HUES64 (cell line): ENCODE data around the gene PIAS4.

Experiments
- H3K27ac ChIP-seq: 2 replicates; pipeline ENCODE4 v1.7.0; 2013; ENCODE audit warnings: low read depth, low read length, inconsistent platforms
- H3K27me3 ChIP-seq: 2 replicates; pipeline ENCODE4 v1.6.1; 2013; ENCODE audit warnings: mild to moderate bottlenecking, low read length; ENCODE audit not compliant: insufficient read depth
- H3K36me3 ChIP-seq: 2 replicates; pipeline ENCODE4 v1.6.1; 2013; ENCODE audit warnings: mild to moderate bottlenecking, low read length; ENCODE audit not compliant: insufficient read depth
- H3K4me1 ChIP-seq: 2 replicates; pipeline ENCODE4 v1.6.1; 2013; ENCODE audit warnings: mild to moderate bottlenecking, low read length, moderate library complexity; ENCODE audit not compliant: insufficient read depth
- H3K4me3 ChIP-seq: 2 replicates; pipeline ENCODE4 v1.5.1; 2013; ENCODE audit warnings: mild to moderate bottlenecking, low read length, moderate library complexity
- H3K9ac ChIP-seq: 2 replicates; pipeline ENCODE4 v1.6.1; 2013; ENCODE audit warnings: mild to moderate bottlenecking, low read depth, low read length
- H3K9me3 ChIP-seq: 2 replicates; pipeline ENCODE4 v1.6.1; 2013; ENCODE audit warnings: low read depth, low read length; ENCODE audit not compliant: insufficient read depth
- WGBS: fragments of 150-250, 120-280 bp; methylation state at CpG from one replicate; pipeline ENCODE4 v1.1.7; 2013; ENCODE audit warnings: missing lambda C conversion rate; 5-methylcytosine and 5-hydroxymethylcytosine counted together

Gene PIAS4

DNA sequence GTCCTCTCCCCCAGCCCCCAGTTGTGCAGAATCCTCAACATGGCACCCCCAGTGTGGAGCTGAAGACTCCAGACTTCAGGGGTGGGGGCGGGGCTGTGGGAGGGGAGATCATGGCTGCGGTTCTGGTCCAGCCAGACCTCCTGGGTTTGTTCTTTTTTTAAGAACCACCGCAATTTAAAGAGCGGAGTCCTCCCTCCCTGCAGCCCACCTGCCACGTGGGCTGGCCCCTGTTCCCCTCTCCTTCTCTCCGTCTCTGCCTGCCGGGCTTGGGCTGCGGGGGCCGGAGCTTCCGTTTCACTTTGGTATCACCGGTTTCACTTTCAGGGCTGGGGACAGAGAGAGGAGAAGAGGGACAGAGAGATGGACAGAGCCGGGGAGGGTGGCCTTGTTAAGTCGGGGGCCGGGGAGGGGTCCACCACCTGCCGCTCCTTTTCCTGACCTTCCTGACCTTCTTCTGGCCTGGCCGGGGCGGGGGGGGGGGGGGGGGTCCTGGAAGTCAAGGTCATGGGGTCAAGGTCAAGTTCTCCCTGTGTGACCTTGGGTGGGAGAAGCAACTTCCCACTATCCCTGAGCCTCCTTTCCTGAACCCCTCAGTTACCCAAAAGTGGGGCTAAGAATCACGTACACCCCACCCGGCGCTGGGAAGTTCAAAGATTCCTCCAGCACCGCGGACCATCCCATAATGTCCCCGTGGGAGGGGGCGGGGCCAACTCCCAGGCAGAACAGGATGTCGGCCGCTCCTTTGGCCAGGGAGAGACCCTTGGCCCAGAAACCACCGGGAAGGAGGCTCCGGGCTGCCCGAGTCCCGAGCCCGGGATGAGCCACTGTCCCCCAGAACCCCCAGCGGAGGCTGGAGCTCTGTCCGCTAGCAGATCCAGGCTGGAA is 70.5 kb downstream of the PIAS4 start:
- WGBS = 48% methylated on average over 28 of the region's 33 CpGs
- H3K36me3 ChIP-seq = no peaks in the 10 kb centered on the region
- no peak overlapping the region for H3K27ac ChIP-seq
- no peaks in the 10 kb centered on the region; the same call in 1 of the 2 replicates for H3K4me1 ChIP-seq
- no peak overlapping the region for H3K9ac ChIP-seq
- H3K4me3 ChIP-seq = no peak overlapping the region
- no peaks in the 10 kb centered on the region for H3K9me3 ChIP-seq
- no peaks in the 10 kb centered on the region for H3K27me3 ChIP-seq

DNA sequence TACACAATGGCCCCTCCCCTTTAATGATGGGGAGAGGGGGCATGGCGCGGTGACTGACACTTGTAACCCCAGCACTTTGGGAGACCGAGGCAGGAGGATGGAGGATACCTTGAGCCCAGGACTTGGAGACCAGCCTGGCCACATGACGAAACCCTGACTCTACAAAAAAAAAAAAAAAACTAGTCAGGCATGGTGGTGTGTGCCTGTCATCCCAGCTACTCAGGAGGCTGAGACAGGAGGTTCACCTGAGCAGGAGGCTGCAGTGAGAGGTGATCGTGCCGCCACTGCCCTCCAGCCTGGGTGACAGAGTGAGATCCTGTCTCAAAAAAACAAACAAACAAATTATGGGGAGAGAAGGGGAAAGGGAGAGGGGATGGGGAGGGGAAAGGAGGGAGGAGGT is 72.9 kb downstream of the PIAS4 start:
- Histone ChIP-seq H3K27ac (no peak overlapping the region), H3K4me1 (no peaks in the 10 kb centered on the region; the same call in 1 of the 2 replicates), H3K27me3 (no peaks in the 10 kb centered on the region), H3K36me3 (no peaks in the 10 kb centered on the region), H3K9me3 (no peaks in the 10 kb centered on the region), H3K4me3 (no peak overlapping the region), H3K9ac (no peak overlapping the region)
- WGBS = 67% methylated on average over 5 of the region's 6 CpGs

DNA sequence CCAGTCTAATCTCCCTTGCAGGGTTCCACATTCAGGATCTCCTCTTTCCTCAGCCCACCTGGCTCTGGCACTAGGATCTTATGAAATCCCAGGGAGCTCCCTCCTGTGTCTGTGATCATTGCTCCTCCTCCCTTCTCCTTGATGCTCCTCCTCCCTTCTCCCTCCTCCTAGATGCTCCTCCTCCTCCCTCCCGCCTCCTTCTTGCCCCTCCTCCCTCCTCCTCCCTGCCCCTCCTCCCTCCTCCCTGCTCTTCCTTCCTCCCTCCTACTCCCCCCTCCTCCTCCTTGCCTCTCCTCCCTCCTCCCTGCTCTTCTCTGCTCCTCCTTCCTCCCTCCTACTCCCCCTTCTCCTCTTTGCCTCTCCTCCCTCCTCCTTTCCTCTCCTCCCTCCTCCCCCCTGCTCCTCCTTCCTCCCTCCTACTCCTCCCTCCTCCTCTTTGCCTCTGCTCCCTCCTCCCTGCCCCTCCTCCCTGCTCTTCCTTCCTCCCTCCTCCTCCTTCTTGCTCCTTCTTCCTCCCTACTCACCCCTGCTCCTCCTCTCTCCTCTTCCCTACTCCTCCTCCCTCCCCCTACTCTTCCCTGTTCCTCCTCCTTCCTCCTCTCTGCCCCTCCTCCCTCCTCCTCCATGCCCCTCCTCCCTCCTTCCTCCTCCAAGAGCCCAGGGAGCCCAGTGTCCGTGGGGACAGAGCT is 74.0 kb downstream of the PIAS4 start:
- Histone ChIP-seq H3K9ac (no peak overlapping the region), H3K9me3 (no peaks in the 10 kb centered on the region), H3K27ac (no peak overlapping the region), H3K4me1 (no peaks in the 10 kb centered on the region; the same call in 1 of the 2 replicates), H3K27me3 (no peaks in the 10 kb centered on the region), H3K36me3 (no peaks in the 10 kb centered on the region), H3K4me3 (no peak overlapping the region)
- 17% methylated on average over 2 of the region's 2 CpGs for WGBS

DNA sequence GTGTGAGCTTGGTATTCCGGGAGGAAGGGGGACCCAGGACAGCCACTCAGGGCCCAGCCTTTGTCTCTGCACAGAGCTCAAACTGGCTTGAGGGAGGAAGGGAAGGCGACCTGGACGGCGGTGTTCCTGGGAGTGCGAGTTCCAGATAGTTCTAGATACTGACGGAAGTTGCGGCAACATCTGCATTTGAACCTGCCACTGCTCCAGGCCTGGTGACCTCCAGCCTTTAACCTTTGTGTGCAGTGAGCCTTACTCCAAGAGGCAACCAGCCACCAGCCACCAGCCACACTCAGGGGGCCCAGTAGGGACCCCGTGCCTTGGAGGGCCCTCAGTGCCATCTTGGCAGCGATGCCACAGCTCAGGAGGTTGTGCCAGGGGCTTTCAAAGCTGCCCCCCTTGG is 74.6 kb downstream of the PIAS4 start:
- Histone ChIP-seq H3K9ac (no peak overlapping the region), H3K27ac (no peak overlapping the region), H3K4me3 (no peak overlapping the region), H3K36me3 (no peaks in the 10 kb centered on the region), H3K27me3 (no peaks in the 10 kb centered on the region), H3K9me3 (no peaks in the 10 kb centered on the region), H3K4me1 (no peaks in the 10 kb centered on the region; the same call in 1 of the 2 replicates)
- WGBS = 79% methylated on average over 9 of the region's 9 CpGs

DNA sequence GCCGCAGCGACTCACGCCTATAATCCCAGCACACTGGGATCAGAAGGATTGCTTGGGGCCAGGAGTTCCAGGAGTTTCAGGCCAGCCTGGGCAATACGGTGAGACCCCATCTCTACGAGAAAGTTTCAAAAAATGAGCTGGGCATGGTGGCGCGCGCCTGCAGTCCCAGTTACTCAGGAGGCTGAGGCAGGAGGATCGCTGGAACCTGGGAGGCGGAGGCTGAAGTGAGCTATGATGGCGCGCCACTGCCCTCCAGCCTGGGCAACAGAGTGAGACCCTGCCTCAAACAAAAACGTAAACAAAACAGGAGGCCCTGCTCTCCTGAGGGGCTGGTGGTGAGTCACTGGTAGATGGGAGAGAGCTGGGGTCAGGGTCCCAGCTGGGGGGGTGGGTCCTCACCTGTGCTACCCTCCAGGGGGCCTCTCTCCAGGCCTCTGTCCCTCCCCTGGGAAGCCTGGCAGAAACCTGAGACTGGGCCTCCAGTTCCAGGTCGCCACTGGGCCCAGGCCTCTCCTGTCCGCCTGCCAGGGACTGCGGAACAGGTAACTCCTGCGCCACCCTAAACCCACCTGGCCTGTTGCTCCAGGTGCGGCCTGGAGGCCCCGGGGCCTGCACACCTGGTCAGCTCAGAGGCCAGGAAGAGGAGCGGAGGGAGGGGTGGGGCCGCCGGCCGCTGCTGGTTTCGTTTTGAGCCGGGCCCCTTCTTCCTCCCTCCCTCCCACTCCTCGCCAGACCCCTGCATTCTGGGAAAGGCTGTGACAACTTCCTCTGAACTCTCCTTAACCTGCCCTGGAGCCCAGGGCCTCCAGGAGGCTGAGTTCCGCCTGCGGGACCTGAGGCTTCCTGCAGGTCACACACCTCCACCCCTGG is 76.4 kb downstream of the PIAS4 start:
- no peak overlapping the region for H3K9ac ChIP-seq
- H3K36me3 ChIP-seq = peaks cover 2% of the 10 kb centered on the region; the same call in 1 of the 2 replicates
- H3K4me3 ChIP-seq = no peak overlapping the region
- 86% methylated on average over 27 of the region's 28 CpGs for WGBS
- no peaks in the 10 kb centered on the region for H3K27me3 ChIP-seq
- H3K9me3 ChIP-seq = no peaks in the 10 kb centered on the region
- H3K27ac ChIP-seq = no peak overlapping the region
- no peaks in the 10 kb centered on the region for H3K4me1 ChIP-seq

DNA sequence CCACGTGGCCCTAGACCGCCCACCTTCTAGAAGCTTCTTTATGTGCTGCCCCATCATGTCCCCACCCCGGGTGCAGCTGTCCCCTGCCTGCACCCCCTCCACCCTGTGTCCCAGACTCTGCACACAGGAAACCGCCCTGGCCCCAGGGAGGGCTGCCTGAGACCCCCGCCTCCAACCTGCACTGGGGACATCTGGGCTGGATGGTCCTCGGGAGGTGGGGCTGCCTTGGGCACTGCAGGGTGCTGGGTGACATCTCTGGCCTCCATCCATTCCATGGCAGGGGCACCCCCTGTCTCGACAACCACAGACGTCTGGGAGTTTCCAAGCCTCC is 77.0 kb downstream of the PIAS4 start:
- Histone ChIP-seq H3K27me3 (no peaks in the 10 kb centered on the region), H3K4me3 (no peak overlapping the region), H3K9ac (no peak overlapping the region), H3K4me1 (no peaks in the 10 kb centered on the region), H3K27ac (no peak overlapping the region), H3K36me3 (peaks cover 8% of the 10 kb centered on the region), H3K9me3 (no peaks in the 10 kb centered on the region)
- WGBS = 91% methylated on average over 8 of the region's 8 CpGs

DNA sequence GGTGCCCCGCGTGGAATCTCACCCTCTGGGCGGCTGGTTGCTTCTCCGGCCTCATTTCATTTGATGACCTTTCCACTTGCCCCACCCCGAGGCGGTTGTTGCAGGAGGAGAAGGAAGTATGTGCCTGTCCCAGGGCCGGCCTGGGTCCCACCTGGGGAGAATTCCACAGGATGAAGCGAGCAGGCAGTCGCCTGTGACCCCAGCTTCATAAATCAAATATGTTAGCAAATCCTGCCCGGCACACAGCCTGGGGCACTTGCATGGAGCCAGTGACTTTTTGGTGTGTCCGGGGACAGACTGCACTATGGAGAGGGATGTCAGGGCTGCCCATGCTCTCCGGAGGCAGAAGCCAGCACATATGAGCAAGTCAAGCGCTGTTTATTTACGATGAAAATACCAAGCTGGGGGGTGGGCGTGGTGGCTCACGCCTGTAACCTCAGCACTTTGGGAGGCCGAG is 78.9 kb downstream of the PIAS4 start:
- Histone ChIP-seq H3K27me3 (no peaks in the 10 kb centered on the region), H3K4me1 (no peaks in the 10 kb centered on the region), H3K4me3 (no peak overlapping the region), H3K36me3 (peaks cover 20% of the 10 kb centered on the region), H3K27ac (no peak overlapping the region), H3K9ac (no peak overlapping the region), H3K9me3 (no peaks in the 10 kb centered on the region)
- 82% methylated on average over 17 of the region's 17 CpGs for WGBS

DNA sequence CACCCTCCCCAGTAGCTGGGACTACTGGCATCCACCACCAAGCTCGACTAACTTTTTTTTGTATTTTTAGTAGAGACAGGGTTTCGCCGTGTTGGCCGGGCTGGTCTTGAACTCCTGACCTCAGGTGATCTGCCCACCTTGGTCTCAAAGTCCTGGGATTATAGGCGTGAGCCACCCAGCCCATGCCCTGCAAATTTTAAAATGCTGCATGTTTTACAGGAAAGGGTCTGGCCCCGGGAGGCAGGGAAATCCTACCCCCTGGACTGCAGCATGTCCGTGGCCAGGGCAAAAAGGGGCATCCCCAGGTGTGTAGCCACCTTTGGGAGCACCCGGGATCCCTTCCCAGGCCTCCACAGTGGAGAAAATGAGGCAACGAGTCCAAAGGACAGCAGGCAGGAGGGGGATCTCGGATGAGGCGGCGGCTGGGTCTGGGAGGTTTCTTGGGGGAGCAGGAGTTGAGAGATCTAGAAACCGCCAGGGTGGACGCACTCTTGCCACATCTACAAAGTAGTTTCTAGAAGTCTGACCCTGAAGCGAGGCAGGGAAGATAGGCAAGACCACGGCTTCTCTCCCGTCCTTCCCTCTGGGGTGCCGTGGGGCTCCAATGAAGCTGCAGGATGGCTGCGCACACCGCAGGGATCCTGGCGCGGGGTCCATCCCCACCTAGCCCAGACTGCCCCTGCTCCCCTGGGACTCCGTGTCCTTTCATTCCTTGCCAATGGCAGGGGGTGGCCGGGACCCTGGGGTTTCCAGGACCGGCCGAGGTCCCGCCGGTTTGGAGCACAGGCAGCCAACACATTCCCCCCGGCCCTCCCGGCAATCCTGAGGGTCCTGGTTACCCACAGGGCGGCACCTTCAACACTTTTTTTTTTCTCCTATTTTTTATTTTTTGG is 80.5 kb downstream of the PIAS4 start:
- H3K27ac ChIP-seq = no peak overlapping the region; the same call in 1 of the 2 replicates
- H3K27me3 ChIP-seq = no peaks in the 10 kb centered on the region
- peaks cover 32% of the 10 kb centered on the region for H3K36me3 ChIP-seq
- H3K4me3 ChIP-seq = no peak overlapping the region
- no peak overlapping the region; the same call in 1 of the 2 replicates for H3K9ac ChIP-seq
- no peaks in the 10 kb centered on the region for H3K4me1 ChIP-seq
- H3K9me3 ChIP-seq = no peaks in the 10 kb centered on the region
- WGBS = 92% methylated on average over 31 of the region's 31 CpGs

DNA sequence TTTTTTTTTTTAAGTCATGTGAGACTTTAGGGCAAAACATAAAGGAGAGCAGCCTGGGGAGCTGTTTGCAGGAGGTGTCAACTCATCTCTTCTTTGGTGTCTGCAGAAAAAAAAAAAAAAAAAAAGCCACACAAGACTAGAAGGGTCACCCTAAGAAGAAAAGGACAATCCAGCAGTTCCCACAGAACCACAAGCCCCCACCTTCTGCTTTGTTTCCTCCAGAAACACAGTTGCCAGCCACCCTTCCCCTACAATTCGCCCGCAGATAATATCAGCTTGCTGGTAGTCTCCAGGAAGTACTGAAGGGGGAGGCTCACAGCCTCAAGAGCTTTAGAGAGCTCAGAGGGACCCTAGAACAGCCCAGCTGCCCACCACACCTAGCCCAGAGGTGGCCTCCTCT is 81.4 kb downstream of the PIAS4 start:
- Histone ChIP-seq H3K9me3 (no peaks in the 10 kb centered on the region), H3K27me3 (no peaks in the 10 kb centered on the region), H3K36me3 (peaks cover 38% of the 10 kb centered on the region), H3K4me3 (no peak overlapping the region), H3K27ac (no peak overlapping the region), H3K9ac (no peak overlapping the region), H3K4me1 (no peaks in the 10 kb centered on the region)
- WGBS = 100% methylated on average over 2 of the region's 2 CpGs
